ENCODE data around the gene CLIC6.
A peak's percentile ranks its signal among the peaks of the same experiment; 100 is the strongest.
"Not testable (repeated sequence)": the region's sequence is repeated elsewhere in the genome, so short reads cannot be mapped to it uniquely, and the experiment has no call there.

Gene CLIC6

GRCh38 chr21:34650861-34651431 lies 17.8 kb upstream of the CLIC6 start:
- H3K4me3 ChIP-seq (ENCODE audit: control insufficient read depth, low read depth, low read length), result no peak overlapping the region
- DNase-seq (ENCODE audit: low read depth), result no peak
- TF ChIP-seq CTCF (conservative IDR thresholded peaks at IDR 0.05; ENCODE audit: control insufficient read depth, insufficient read depth, low read depth, low read length), result no peak

- TF ChIP-seq CTCF (conservative IDR thresholded peaks at IDR 0.05; ENCODE audit: control insufficient read depth, insufficient read depth, low read depth, low read length), result no peak
- no peak for DNase-seq (ENCODE audit: low read depth)
- H3K4me3 ChIP-seq (ENCODE audit: control insufficient read depth, low read depth, low read length), result no peak overlapping the region
These were observed 17.2 kb upstream of the CLIC6 start for GRCh38 chr21:34651642-34652041.

- H3K4me3 ChIP-seq (ENCODE audit: control insufficient read depth, low read depth, low read length), result no peak overlapping the region
- DNase-seq (ENCODE audit: low read depth), result no peak
- TF ChIP-seq CTCF (conservative IDR thresholded peaks at IDR 0.05; ENCODE audit: control insufficient read depth, insufficient read depth, low read depth, low read length), result no peak
These were observed 15.3 kb upstream of the CLIC6 start for GRCh38 chr21:34653522-34653921.

GRCh38 chr21:34661848-34662247 lies 6.9 kb upstream of the CLIC6 start:
- no peak for DNase-seq (ENCODE audit: low read depth)
- no peak for TF ChIP-seq CTCF (conservative IDR thresholded peaks at IDR 0.05; ENCODE audit: control insufficient read depth, insufficient read depth, low read depth, low read length)
- no peak overlapping the region for H3K4me3 ChIP-seq (ENCODE audit: control insufficient read depth, low read depth, low read length)

GRCh38 chr21:34667761-34668160 lies 1.0 kb upstream of the CLIC6 start:
- no peak for TF ChIP-seq CTCF (conservative IDR thresholded peaks at IDR 0.05; ENCODE audit: control insufficient read depth, insufficient read depth, low read depth, low read length)
- no peak for DNase-seq (ENCODE audit: low read depth)
- H3K4me3 ChIP-seq (ENCODE audit: control insufficient read depth, low read depth, low read length), result no peak overlapping the region

- no peak for DNase-seq (ENCODE audit: low read depth)
- H3K4me3 ChIP-seq (ENCODE audit: control insufficient read depth, low read depth, low read length), result no peak overlapping the region
- TF ChIP-seq CTCF (conservative IDR thresholded peaks at IDR 0.05; ENCODE audit: control insufficient read depth, insufficient read depth, low read depth, low read length), result no peak
These were observed 520 bp downstream of the CLIC6 start for GRCh38 chr21:34669149-34669879.

GRCh38 chr21:34669880-34670219 lies 1.1 kb downstream of the CLIC6 start:
- DNase-seq (ENCODE audit: low read depth), result not testable (repeated sequence)
- peak overlapping the region; percentile 20 for H3K4me3 ChIP-seq (ENCODE audit: control insufficient read depth, low read depth, low read length)
